ENCODE results near the gene RICTOR. TPM values are rescaled to one million over a fixed set of nuclear protein-coding genes. Genes with fewer than 3 reads are reported as not detected.

RICTOR gene
- total and polyA plus RNA-seq, 9 of the 15 experiments (the other 6 are each of a cell fraction or from before 2014, with no cell fraction given) = 13.9 to 46.6 (median 22.6) TPM

DNA sequence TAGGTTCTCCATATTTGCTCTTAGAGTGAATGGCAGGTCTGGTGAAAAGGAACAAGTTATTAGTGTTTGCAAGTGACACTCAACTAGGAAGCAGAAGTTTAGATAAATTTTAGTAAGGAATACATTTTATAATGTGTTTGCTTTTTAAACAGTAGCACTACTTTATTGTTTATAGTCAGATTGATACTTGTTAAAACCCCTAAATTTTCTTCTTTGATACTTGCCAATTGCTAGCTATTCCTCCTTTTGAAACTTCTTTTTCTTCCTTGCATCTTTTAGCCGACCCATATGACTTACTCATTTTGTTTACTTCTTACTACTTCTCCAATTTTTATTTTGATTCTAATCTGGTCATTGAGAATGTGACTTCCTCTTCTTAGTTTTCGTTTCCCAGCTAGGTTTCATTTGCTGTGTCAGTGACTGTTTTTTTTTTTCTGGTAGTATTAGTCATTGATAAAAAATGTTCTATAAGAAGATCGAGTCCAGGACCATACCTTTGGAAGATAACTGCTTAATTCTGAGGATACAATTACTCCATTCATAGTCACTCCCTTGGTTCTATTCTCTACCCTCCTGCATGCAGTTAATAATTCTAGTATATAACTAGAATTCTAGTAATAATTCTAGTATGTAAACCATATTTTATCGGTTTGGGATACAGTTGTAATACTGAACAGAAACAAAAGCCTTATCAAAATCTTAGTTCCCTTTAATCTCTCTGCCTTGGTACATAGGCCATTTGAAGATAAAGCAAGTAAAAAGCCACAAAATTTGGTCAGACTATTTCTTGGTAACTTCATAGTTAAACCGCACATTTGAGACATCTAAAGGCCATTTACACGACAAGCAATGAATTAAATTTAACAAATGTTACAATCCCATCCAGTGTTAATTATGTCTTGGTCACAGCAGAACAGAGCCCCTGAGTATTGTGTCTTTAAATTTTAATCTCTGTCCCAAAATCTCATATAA lies 2.8 kb upstream of the RICTOR start (continued):
- TF ChIP-seq, protein P1, sequence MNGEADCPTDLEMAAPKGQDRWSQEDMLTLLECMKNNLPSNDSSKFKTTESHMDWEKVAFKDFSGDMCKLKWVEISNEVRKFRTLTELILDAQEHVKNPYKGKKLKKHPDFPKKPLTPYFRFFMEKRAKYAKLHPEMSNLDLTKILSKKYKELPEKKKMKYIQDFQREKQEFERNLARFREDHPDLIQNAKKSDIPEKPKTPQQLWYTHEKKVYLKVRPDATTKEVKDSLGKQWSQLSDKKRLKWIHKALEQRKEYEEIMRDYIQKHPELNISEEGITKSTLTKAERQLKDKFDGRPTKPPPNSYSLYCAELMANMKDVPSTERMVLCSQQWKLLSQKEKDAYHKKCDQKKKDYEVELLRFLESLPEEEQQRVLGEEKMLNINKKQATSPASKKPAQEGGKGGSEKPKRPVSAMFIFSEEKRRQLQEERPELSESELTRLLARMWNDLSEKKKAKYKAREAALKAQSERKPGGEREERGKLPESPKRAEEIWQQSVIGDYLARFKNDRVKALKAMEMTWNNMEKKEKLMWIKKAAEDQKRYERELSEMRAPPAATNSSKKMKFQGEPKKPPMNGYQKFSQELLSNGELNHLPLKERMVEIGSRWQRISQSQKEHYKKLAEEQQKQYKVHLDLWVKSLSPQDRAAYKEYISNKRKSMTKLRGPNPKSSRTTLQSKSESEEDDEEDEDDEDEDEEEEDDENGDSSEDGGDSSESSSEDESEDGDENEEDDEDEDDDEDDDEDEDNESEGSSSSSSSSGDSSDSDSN (IDR thresholded peaks at IDR 0.05; ENCODE audit: borderline replicate concordance in 1 of 2, low read depth in 2 of 2, low read length in 2 of 2) = no peak
- TF ChIP-seq EWSR1 (IDR thresholded peaks at IDR 0.05; ENCODE audit: borderline replicate concordance, low read depth, partially characterized antibody) (no peak), CBX1 (IDR thresholded peaks at IDR 0.05; ENCODE audit: low read depth) (no peak), NFIC (IDR thresholded peaks at IDR 0.05) (no peak), KLF16 (IDR thresholded peaks at IDR 0.05) (no peak), ZFP30 (CRISPR knock-in tag; IDR thresholded peaks at IDR 0.05; ENCODE audit: borderline replicate concordance) (no peak), PRPF4 (IDR thresholded peaks at IDR 0.05; ENCODE audit: insufficient read depth, low read depth, low read length, poor library complexity, severe bottlenecking) (no peak), TRIM28 (IDR thresholded peaks at IDR 0.05) (no peak), ZNF212 (CRISPR knock-in tag; IDR thresholded peaks at IDR 0.05) (no peak), TCF7L2 (IDR thresholded peaks at IDR 0.05; ENCODE audit: low read depth, low read length) (no peak), KAT2B (IDR thresholded peaks at IDR 0.05; ENCODE audit: low read depth, low read length) (no peak), MAFK (IDR thresholded peaks at IDR 0.05; ENCODE audit: low read length) (peak; percentile 51; the same call in 1 of the 2 replicates), TGIF2 (CRISPR knock-in tag; IDR thresholded peaks at IDR 0.05) (no peak), ELF2 (CRISPR knock-in tag; IDR thresholded peaks at IDR 0.05) (no peak), CEBPB (tag; IDR thresholded peaks at IDR 0.05) (no peak), ZBTB8A (IDR thresholded peaks at IDR 0.05; ENCODE audit: partially characterized antibody) (no peak), NRF1 (conservative IDR thresholded peaks at IDR 0.05 in 1 of 2, IDR thresholded peaks at IDR 0.05 in 1 of 2) (no peak), POLR2AphosphoS2 (IDR thresholded peaks at IDR 0.05; ENCODE audit: low read length) (no peak), KAT8 (IDR thresholded peaks at IDR 0.05; ENCODE audit: low read depth) (0 out of 2 replicates have a peak, but pooled peaks have one; percentile 30), NFYB (IDR thresholded peaks at IDR 0.05; ENCODE audit: extremely low read depth, insufficient read length) (no peak), HNRNPK (IDR thresholded peaks at IDR 0.05; ENCODE audit: low read depth, low read length, poor library complexity, severe bottlenecking) (no peak), CBX3 (IDR thresholded peaks at IDR 0.05; ENCODE audit: borderline replicate concordance in 1 of 2, low read length in 2 of 2) (no peak), CC2D1A (IDR thresholded peaks at IDR 0.05) (peak; percentile 59; the same call in 1 of the 2 replicates)
- TF ChIP-seq, protein P2, sequence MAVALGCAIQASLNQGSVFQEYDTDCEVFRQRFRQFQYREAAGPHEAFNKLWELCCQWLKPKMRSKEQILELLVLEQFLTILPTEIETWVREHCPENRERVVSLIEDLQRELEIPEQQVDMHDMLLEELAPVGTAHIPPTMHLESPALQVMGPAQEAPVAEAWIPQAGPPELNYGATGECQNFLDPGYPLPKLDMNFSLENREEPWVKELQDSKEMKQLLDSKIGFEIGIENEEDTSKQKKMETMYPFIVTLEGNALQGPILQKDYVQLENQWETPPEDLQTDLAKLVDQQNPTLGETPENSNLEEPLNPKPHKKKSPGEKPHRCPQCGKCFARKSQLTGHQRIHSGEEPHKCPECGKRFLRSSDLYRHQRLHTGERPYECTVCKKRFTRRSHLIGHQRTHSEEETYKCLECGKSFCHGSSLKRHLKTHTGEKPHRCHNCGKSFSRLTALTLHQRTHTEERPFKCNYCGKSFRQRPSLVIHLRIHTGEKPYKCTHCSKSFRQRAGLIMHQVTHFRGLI (CRISPR knock-in tag; IDR thresholded peaks at IDR 0.05) = no peak
